A673 (cell line): Measurements from ENCODE around the gene TSSC4. TPM values are rescaled to one million over a fixed set of nuclear protein-coding genes. Genes with fewer than 3 reads are reported as not detected.

Experiments used
- BruUV-seq: library from RNA; stranded (reverse); fragments of 400-500 nt; replicated peaks from 2 replicates; lab custom pipeline; 2021; lab: Mats Ljungman, UMichigan
- CTCF ChIA-PET: fragments of 300-600 bp; sonication (Branson Sonifier 250); formaldehyde crosslinking; loops from one replicate; lab custom pipeline; 2022; ENCODE audit warnings: antibody characterized with exemption; lab: Charles Lee
- POLR2A ChIA-PET: fragments of 300-600 bp; sonication (Branson Sonifier 250); formaldehyde crosslinking; loops from one replicate; lab custom pipeline; 2022; ENCODE audit warnings: antibody characterized with exemption; ENCODE audit not compliant: low non-redundant PET; lab: Charles Lee
- DNase-seq: peaks from one replicate; pipeline ENCODE4 v3.0.0-alpha.2; 2015; ENCODE audit warnings: low spot score
- H3K27ac ChIP-seq: fragments of 200-600 bp; sonication (generic); 2 replicates; pipeline ENCODE4 v1.5.1; 2016; ENCODE audit warnings: mixed run types, low read depth, mild to moderate bottlenecking, mixed read lengths, antibody characterized with exemption, low read length; ENCODE audit not compliant: poor library complexity, severe bottlenecking
- H3K27me3 ChIP-seq: fragments of 200-600 bp; sonication (generic); replicated peaks from 2 replicates; pipeline ENCODE4 v1.6.1; 2017; ENCODE audit warnings: mixed run types, low read depth, mild to moderate bottlenecking, mixed read lengths, antibody characterized with exemption, low read length; ENCODE audit not compliant: insufficient read depth, poor library complexity
- H3K36me3 ChIP-seq: fragments of 200-600 bp; sonication (generic); 2 replicates; pipeline ENCODE4 v1.6.1; 2016; ENCODE audit warnings: mixed run types, mild to moderate bottlenecking, mixed read lengths, antibody characterized with exemption, low read length; ENCODE audit not compliant: insufficient read depth, poor library complexity, severe bottlenecking
- H3K4me1 ChIP-seq: fragments of 200-600 bp; sonication (generic); 2 replicates; pipeline ENCODE4 v1.6.1; 2017; ENCODE audit warnings: mixed run types, mild to moderate bottlenecking, mixed read lengths, antibody characterized with exemption, low read length; ENCODE audit not compliant: insufficient read depth, poor library complexity, severe bottlenecking
- H3K4me3 ChIP-seq: fragments of 200-600 bp; sonication (generic); 2 replicates; pipeline ENCODE4 v1.5.1; 2016; ENCODE audit warnings: low read depth, mixed run types, mild to moderate bottlenecking, mixed read lengths, low read length; ENCODE audit not compliant: poor library complexity, severe bottlenecking
- H3K9me3 ChIP-seq: fragments of 200-600 bp; sonication (generic); 2 replicates; pipeline ENCODE4 v1.6.1; 2016; ENCODE audit warnings: mixed run types, low read depth, mild to moderate bottlenecking, mixed read lengths, antibody characterized with exemption, low read length; ENCODE audit not compliant: poor library complexity, severe bottlenecking
- EZH2 ChIP-seq: fragments of 200-600 bp; sonication (generic); IDR thresholded peaks from 2 replicates; pipeline ENCODE4 v1.6.1; 2017; ENCODE audit warnings: borderline replicate concordance, low read depth, mild to moderate bottlenecking, mixed read lengths, antibody characterized with exemption, low read length; ENCODE audit not compliant: poor library complexity, severe bottlenecking
- intact Hi-C: fragments of 100-400 bp; cut with micrococcal nuclease; formaldehyde crosslinking; loops from one replicate; pipeline ENCODE4 v1.10.0; 2022; ENCODE audit not compliant: unreplicated experiment
- total RNA-seq: library from RNA; stranded (reverse); gene quantifications from 2 replicates; pipeline ENCODE4 v1.2.3, GENCODE V29; 2021
- TF ChIP-seq, protein P1 (sequence below): fragments of 300-800, 200-600 bp; sonication (generic); conservative IDR thresholded peaks from 2 replicates; pipeline ENCODE4 v1.5.1; 2017; ENCODE audit warnings: low read depth, mild to moderate bottlenecking, antibody characterized with exemption, low read length, moderate library complexity, mixed read lengths

TSSC4 gene
- total RNA-seq, 1 experiment from 2014 or later, result 46.8 TPM

DNA sequence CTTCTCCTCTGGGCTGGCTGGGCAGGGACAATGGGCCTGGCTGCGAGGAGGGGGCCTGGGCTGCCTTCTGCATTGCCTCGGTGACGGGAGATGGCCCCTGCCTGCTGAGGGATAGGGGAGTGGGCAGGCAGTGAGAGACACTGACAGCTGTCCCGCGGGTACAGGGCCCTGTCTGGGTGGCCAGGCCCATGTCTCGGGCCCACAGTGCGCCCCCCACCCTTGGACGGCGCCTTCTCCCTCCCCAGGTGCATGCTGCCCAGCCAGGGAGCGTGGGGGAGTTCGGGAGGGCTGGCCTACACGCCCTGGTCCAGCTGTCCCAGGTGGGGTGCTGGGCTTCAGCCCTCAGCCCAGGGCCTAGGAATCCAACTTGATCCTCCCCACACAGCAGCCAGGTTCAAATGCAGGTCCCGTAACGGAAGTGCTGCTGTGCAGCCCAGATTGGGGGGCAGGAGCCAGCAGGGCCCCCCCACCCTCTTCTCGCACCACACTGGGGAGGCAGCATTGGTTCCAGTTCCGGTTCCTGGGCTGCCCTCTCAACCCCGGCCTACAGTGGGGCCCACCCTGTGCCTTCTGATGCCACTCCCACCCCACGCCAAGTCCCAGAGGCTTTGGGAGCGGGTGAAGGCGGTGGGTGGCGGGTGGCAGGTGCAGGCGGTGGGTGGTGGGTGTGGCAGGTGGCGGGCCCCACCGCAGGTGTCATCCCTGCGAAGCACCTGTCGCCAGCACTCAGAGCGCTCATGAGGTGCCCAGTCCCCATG is 7.3 kb upstream of the TSSC4 start:
- POLR2A ChIA-PET, result no interaction called here
- H3K27me3 ChIP-seq, result no peaks in the 10 kb centered on the region
- no peaks in the 10 kb centered on the region for H3K4me1 ChIP-seq
- CTCF ChIA-PET, result no interaction called here
- intact Hi-C loops, result no loop called here
- H3K4me3 ChIP-seq, result no peak overlapping the region
- no peak overlapping the region for H3K27ac ChIP-seq
- no peaks in the 10 kb centered on the region for H3K9me3 ChIP-seq
- TF ChIP-seq, protein P1, sequence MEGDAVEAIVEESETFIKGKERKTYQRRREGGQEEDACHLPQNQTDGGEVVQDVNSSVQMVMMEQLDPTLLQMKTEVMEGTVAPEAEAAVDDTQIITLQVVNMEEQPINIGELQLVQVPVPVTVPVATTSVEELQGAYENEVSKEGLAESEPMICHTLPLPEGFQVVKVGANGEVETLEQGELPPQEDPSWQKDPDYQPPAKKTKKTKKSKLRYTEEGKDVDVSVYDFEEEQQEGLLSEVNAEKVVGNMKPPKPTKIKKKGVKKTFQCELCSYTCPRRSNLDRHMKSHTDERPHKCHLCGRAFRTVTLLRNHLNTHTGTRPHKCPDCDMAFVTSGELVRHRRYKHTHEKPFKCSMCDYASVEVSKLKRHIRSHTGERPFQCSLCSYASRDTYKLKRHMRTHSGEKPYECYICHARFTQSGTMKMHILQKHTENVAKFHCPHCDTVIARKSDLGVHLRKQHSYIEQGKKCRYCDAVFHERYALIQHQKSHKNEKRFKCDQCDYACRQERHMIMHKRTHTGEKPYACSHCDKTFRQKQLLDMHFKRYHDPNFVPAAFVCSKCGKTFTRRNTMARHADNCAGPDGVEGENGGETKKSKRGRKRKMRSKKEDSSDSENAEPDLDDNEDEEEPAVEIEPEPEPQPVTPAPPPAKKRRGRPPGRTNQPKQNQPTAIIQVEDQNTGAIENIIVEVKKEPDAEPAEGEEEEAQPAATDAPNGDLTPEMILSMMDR, result no peak
- no peak for TF ChIP-seq EZH2
- no TSS peak for BruUV-seq
- no peak for DNase-seq
- peaks cover 3% of the 10 kb centered on the region for H3K36me3 ChIP-seq

DNA sequence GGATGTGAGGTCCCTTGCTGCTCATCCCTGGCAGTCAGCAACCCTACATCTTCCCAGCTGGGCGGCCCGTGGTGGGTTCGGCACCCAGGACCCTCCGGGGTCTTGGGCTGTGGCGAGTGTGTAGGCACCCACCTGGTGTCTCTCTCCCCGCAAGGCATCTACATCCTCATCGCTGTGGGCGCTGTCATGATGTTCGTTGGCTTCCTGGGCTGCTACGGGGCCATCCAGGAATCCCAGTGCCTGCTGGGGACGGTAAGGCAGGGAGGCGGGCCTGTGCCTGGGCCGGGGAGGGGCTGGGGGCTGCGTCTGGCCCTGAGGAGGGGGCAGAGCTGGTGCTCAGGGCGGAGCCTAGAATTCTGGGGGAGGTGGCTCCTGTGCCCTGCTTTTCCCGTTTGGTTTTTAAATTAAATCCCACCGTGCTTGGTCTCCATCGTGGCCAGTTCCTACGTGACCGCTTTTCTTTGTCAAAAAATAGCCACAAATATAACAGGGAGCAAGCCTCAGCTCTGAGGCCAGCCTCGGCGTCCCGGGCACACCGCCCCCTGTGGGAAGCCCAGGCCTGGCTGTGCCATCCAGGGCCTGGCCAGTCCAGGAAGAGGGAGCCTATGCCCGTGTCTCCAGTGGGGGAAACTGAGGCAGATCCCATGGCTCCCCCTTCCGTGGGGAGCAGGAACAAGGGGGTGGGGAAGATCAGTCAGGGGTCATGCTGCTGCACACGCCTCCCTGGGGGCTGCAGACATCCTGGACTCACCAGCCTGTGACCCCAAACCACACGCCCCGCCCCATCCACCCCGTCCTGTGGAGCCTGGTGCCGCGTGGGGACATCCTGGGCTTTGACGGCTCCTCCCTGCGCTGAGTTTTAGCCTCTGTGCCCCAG is 6.4 kb upstream of the TSSC4 start:
- intact Hi-C loops, result no loop called here
- TF ChIP-seq, protein P1, result no peak
- TF ChIP-seq EZH2, result no peak
- H3K9me3 ChIP-seq, result no peaks in the 10 kb centered on the region
- no peak overlapping the region for H3K27ac ChIP-seq
- CTCF ChIA-PET, result no interaction called here
- no peak for DNase-seq
- H3K27me3 ChIP-seq, result no peaks in the 10 kb centered on the region
- no peak overlapping the region for H3K4me3 ChIP-seq
- POLR2A ChIA-PET, result no interaction called here
- H3K36me3 ChIP-seq, result peaks cover 3% of the 10 kb centered on the region
- no peaks in the 10 kb centered on the region for H3K4me1 ChIP-seq
- BruUV-seq, result no TSS peak

DNA sequence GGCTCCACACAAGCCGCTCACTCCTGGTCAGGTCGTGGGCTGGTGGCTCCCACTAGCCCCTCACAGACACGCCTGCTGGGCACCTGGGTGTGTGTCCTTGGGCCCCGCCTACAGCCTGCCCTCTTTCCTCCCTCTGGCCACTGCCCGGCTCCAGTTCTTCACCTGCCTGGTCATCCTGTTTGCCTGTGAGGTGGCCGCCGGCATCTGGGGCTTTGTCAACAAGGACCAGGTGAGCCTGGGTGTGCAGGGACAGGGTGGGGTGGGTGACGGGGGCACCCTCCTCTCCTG is 5.8 kb upstream of the TSSC4 start:
- TF ChIP-seq EZH2, result no peak
- TF ChIP-seq, protein P1, result no peak
- intact Hi-C loops, result no loop called here
- no peak overlapping the region for H3K27ac ChIP-seq
- no peaks in the 10 kb centered on the region for H3K9me3 ChIP-seq
- no peaks in the 10 kb centered on the region for H3K27me3 ChIP-seq
- no peak for DNase-seq
- H3K4me1 ChIP-seq, result no peaks in the 10 kb centered on the region
- POLR2A ChIA-PET, result no interaction called here
- H3K4me3 ChIP-seq, result no peak overlapping the region
- H3K36me3 ChIP-seq, result peaks cover 3% of the 10 kb centered on the region
- CTCF ChIA-PET, result no interaction called here
- BruUV-seq, result no TSS peak
